ENCODE results near the gene SAMMSON.

SAMMSON gene

GRCh38 chr3:70095260-70095659 is 95.7 kb downstream of the SAMMSON start:
- no peak for DNase-seq

GRCh38 chr3:70096376-70097066 is 97.0 kb downstream of the SAMMSON start:
- DNase-seq, result no peak

- no peak for DNase-seq
These were observed 97.6 kb downstream of the SAMMSON start for GRCh38 chr3:70097084-70097483.

GRCh38 chr3:70108072-70108471 is 108.5 kb downstream of the SAMMSON start:
- peak; percentile 52 for DNase-seq

- DNase-seq, result no peak
These were observed 109.0 kb downstream of the SAMMSON start for GRCh38 chr3:70108546-70108945.

- no peak for DNase-seq
These were observed 110.5 kb downstream of the SAMMSON start for GRCh38 chr3:70110066-70110465.

- DNase-seq, result no peak
These were observed 111.9 kb downstream of the SAMMSON start for GRCh38 chr3:70111411-70111810.

- DNase-seq, result no peak
These were observed 113.2 kb downstream of the SAMMSON start for GRCh38 chr3:70112751-70113150.

- no peak for DNase-seq
These were observed 114.9 kb downstream of the SAMMSON start for GRCh38 chr3:70114431-70114830.

- DNase-seq, result no peak
These were observed 120.3 kb downstream of the SAMMSON start for GRCh38 chr3:70119879-70120278.

Measured in stimulated activated CD8-positive, alpha-beta memory T cell treated with anti-CD3 and anti-CD28 coated beads, Interleukin-4, amount 100 ng/mL, for 48 hours (primary cell).